Stimulated activated memory B cell treated with anti-CD40 and anti-IgM and Interleukin-4, amounts not matched to agents 10 μg/mL and 1 μg/mL and 100 μg/mL, for 72 hours (primary cell): ENCODE data around the gene HYPK.

Source experiments
- ATAC-seq: fragments of 150-1000 bp; cut with Tn5 transposase; 2 replicates; pipeline ENCODE4 v1.10.0; 2021
- H3K27ac Mint-ChIP-seq: one replicate; pipeline ENCODE4 v1.8.0; 2022; ENCODE audit warnings: mild to moderate bottlenecking, mixed read lengths
- H3K27me3 Mint-ChIP-seq: one replicate; pipeline ENCODE4 v1.8.0; 2022; ENCODE audit warnings: mixed read lengths
- H3K36me3 Mint-ChIP-seq: one replicate; pipeline ENCODE4 v1.8.0; 2022; ENCODE audit warnings: mixed read lengths
- H3K4me1 Mint-ChIP-seq: one replicate; pipeline ENCODE4 v1.8.0; 2022; ENCODE audit warnings: mixed read lengths
- H3K4me3 Mint-ChIP-seq: one replicate; pipeline ENCODE4 v1.8.0; 2022; ENCODE audit warnings: mild to moderate bottlenecking, moderate library complexity, mixed read lengths
- H3K9me3 Mint-ChIP-seq: one replicate; pipeline ENCODE4 v1.8.0; 2022; ENCODE audit warnings: mixed read lengths

The HYPK gene

GRCh38 chr15:43800286-43801141, at the start of gene HYPK:
TSS of gene HYPK (plus strand) at chr15:43800599. CDS start at chr15:43800623, 24 bp downstream.
- Mint-ChIP-seq H3K27ac (peak within 1 kb of the TSS; percentile 90), H3K36me3 (peaks cover 61% of the 10 kb centered on the region), H3K4me1 (peaks cover 47% of the 10 kb centered on the region), H3K27me3 (no peaks in the 10 kb centered on the region), H3K4me3 (peak within 1 kb of the TSS; percentile 99), H3K9me3 (no peaks in the 10 kb centered on the region)
- ATAC-seq: peak; percentile 99

- no peaks in the 10 kb centered on the region for H3K9me3 Mint-ChIP-seq
- H3K36me3 Mint-ChIP-seq: peaks cover 23% of the 10 kb centered on the region
- H3K27me3 Mint-ChIP-seq: no peaks in the 10 kb centered on the region
- ATAC-seq: no peak
- peaks cover 44% of the 10 kb centered on the region for H3K4me1 Mint-ChIP-seq
- no peak overlapping the region for H3K27ac Mint-ChIP-seq
- no peak overlapping the region for H3K4me3 Mint-ChIP-seq
Observed at GRCh38 chr15:43751885-43752284, 48.5 kb upstream of the HYPK start.

- no peak for ATAC-seq
- Mint-ChIP-seq H3K4me3 (no peak overlapping the region), H3K4me1 (no peaks in the 10 kb centered on the region), H3K27me3 (no peaks in the 10 kb centered on the region), H3K9me3 (no peaks in the 10 kb centered on the region), H3K36me3 (peaks cover 49% of the 10 kb centered on the region), H3K27ac (no peak overlapping the region)
Observed at GRCh38 chr15:43762824-43763223, 37.6 kb upstream of the HYPK start.

GRCh38 chr15:43763819-43764446, 36.5 kb upstream of the HYPK start:
- H3K36me3 Mint-ChIP-seq: peaks cover 50% of the 10 kb centered on the region
- H3K27ac Mint-ChIP-seq: no peak overlapping the region
- no peaks in the 10 kb centered on the region for H3K9me3 Mint-ChIP-seq
- no peak overlapping the region for H3K4me3 Mint-ChIP-seq
- no peaks in the 10 kb centered on the region for H3K4me1 Mint-ChIP-seq
- no peak for ATAC-seq
- no peaks in the 10 kb centered on the region for H3K27me3 Mint-ChIP-seq

- Mint-ChIP-seq H3K27me3 (no peaks in the 10 kb centered on the region), H3K4me1 (peaks cover 17% of the 10 kb centered on the region), H3K27ac (no peak overlapping the region), H3K9me3 (no peaks in the 10 kb centered on the region), H3K36me3 (peaks cover 64% of the 10 kb centered on the region), H3K4me3 (no peak overlapping the region)
- ATAC-seq: peak; percentile 61
Observed at GRCh38 chr15:43769584-43770228, 30.7 kb upstream of the HYPK start.

GRCh38 chr15:43771816-43772215, 28.6 kb upstream of the HYPK start:
- Mint-ChIP-seq H3K27ac (no peak overlapping the region), H3K9me3 (no peaks in the 10 kb centered on the region), H3K27me3 (no peaks in the 10 kb centered on the region), H3K36me3 (peaks cover 63% of the 10 kb centered on the region), H3K4me1 (peaks cover 32% of the 10 kb centered on the region), H3K4me3 (no peak overlapping the region)
- no peak for ATAC-seq

- Mint-ChIP-seq H3K4me3 (no peak overlapping the region), H3K9me3 (no peaks in the 10 kb centered on the region), H3K4me1 (peaks cover 32% of the 10 kb centered on the region), H3K27ac (no peak overlapping the region), H3K27me3 (no peaks in the 10 kb centered on the region), H3K36me3 (peaks cover 58% of the 10 kb centered on the region)
- no peak for ATAC-seq
Observed at GRCh38 chr15:43772624-43773023, 27.8 kb upstream of the HYPK start.

GRCh38 chr15:43774062-43774461, 26.3 kb upstream of the HYPK start:
- ATAC-seq: no peak
- no peak overlapping the region for H3K4me3 Mint-ChIP-seq
- H3K36me3 Mint-ChIP-seq: peaks cover 53% of the 10 kb centered on the region
- H3K27ac Mint-ChIP-seq: no peak overlapping the region
- H3K9me3 Mint-ChIP-seq: no peaks in the 10 kb centered on the region
- peaks cover 37% of the 10 kb centered on the region for H3K4me1 Mint-ChIP-seq
- H3K27me3 Mint-ChIP-seq: no peaks in the 10 kb centered on the region

GRCh38 chr15:43775411-43775965, 24.9 kb upstream of the HYPK start:
- H3K27me3 Mint-ChIP-seq: no peaks in the 10 kb centered on the region
- peaks cover 42% of the 10 kb centered on the region for H3K36me3 Mint-ChIP-seq
- H3K4me1 Mint-ChIP-seq: peaks cover 31% of the 10 kb centered on the region
- H3K4me3 Mint-ChIP-seq: peak overlapping the region; percentile 87
- ATAC-seq: no peak
- no peaks in the 10 kb centered on the region for H3K9me3 Mint-ChIP-seq
- H3K27ac Mint-ChIP-seq: peak overlapping the region; percentile 93

GRCh38 chr15:43776101-43776717, 24.2 kb upstream of the HYPK start:
- peak; percentile 90 for ATAC-seq
- Mint-ChIP-seq H3K4me3 (peak overlapping the region; percentile 87), H3K9me3 (no peaks in the 10 kb centered on the region), H3K27me3 (no peaks in the 10 kb centered on the region), H3K36me3 (peaks cover 34% of the 10 kb centered on the region), H3K4me1 (peaks cover 31% of the 10 kb centered on the region), H3K27ac (peak overlapping the region; percentile 93)

GRCh38 chr15:43776718-43777266, 23.6 kb upstream of the HYPK start, which contains the start of gene ELL3:
TSS of gene ELL3 (minus strand) at chr15:43776966. CDS start at chr15:43776901, 65 bp downstream.
- Mint-ChIP-seq H3K27me3 (no peaks in the 10 kb centered on the region), H3K9me3 (no peaks in the 10 kb centered on the region), H3K27ac (peak within 1 kb of the TSS; percentile 93), H3K4me3 (peak within 1 kb of the TSS; percentile 87), H3K36me3 (peaks cover 29% of the 10 kb centered on the region), H3K4me1 (peaks cover 32% of the 10 kb centered on the region)
- peak; percentile 87 for ATAC-seq

- peaks cover 27% of the 10 kb centered on the region for H3K36me3 Mint-ChIP-seq
- peaks cover 38% of the 10 kb centered on the region for H3K4me1 Mint-ChIP-seq
- H3K9me3 Mint-ChIP-seq: no peaks in the 10 kb centered on the region
- peak overlapping the region; percentile 93 for H3K27ac Mint-ChIP-seq
- H3K27me3 Mint-ChIP-seq: peaks cover under 1% of the 10 kb centered on the region
- peak; percentile 86 for ATAC-seq
- peak overlapping the region; percentile 87 for H3K4me3 Mint-ChIP-seq
Observed at GRCh38 chr15:43777267-43777914, 23.0 kb upstream of the HYPK start.

- H3K4me3 Mint-ChIP-seq: no peak overlapping the region
- no peak for ATAC-seq
- no peaks in the 10 kb centered on the region for H3K9me3 Mint-ChIP-seq
- peaks cover 38% of the 10 kb centered on the region for H3K4me1 Mint-ChIP-seq
- H3K27me3 Mint-ChIP-seq: peaks cover 11% of the 10 kb centered on the region
- peaks cover 18% of the 10 kb centered on the region for H3K36me3 Mint-ChIP-seq
- no peak overlapping the region for H3K27ac Mint-ChIP-seq
Observed at GRCh38 chr15:43779016-43779415, 21.4 kb upstream of the HYPK start.

GRCh38 chr15:43789409-43789808, 11.0 kb upstream of the HYPK start:
- peak overlapping the region; percentile 84 for H3K27ac Mint-ChIP-seq
- peak; percentile 44 for ATAC-seq
- peaks cover 11% of the 10 kb centered on the region for H3K27me3 Mint-ChIP-seq
- no peaks in the 10 kb centered on the region for H3K9me3 Mint-ChIP-seq
- peak overlapping the region; percentile 37 for H3K4me3 Mint-ChIP-seq
- peaks cover 44% of the 10 kb centered on the region for H3K4me1 Mint-ChIP-seq
- peaks cover 20% of the 10 kb centered on the region for H3K36me3 Mint-ChIP-seq
